HEK293 (cell line): Measurements from ENCODE around the gene NPNT.
A peak's percentile ranks its signal among the peaks of the same experiment; 100 is the strongest.

Source experiments
- CTCF ChIA-PET: fragments of 350-600 bp; formaldehyde crosslinking; extraction: SDS; loops from one replicate; lab custom pipeline; 2021; ENCODE audit warnings: antibody characterized with exemption; lab: Yijun Ruan, JAX
- POLR2A ChIA-PET: fragments of 300-600 bp; formaldehyde crosslinking; extraction: SDS; loops from one replicate; lab custom pipeline; 2020; ENCODE audit warnings: antibody characterized with exemption, inconsistent platforms; lab: Yijun Ruan, JAX
- H3K27ac ChIP-seq: fragments of 200-500 bp; sonication (Bioruptor generic); 2 replicates; pipeline ENCODE4 v1.5.1; 2014; ENCODE audit warnings: low read depth, low read length, control low read depth, inconsistent platforms; ENCODE audit errors: extremely low read depth
- H3K36me3 ChIP-seq, 2 experiments: fragments of 200-500 bp in 1 of 2; sonication (Bioruptor generic) in 1 of 2; 1 replicate in 1 of 2; 2 replicates in 1 of 2; pipeline ENCODE4 v1.5.1; 2014 to 2017; ENCODE audit warnings: inconsistent platforms in 2 of 2, low read length in 2 of 2; ENCODE audit not compliant: control insufficient read depth in 2 of 2, insufficient read depth in 1 of 2
- H3K4me1 ChIP-seq: fragments of 200-500 bp; sonication (Bioruptor generic); 2 replicates; pipeline ENCODE4 v1.5.1; 2014; ENCODE audit warnings: mild to moderate bottlenecking, low read length, inconsistent platforms; ENCODE audit not compliant: control insufficient read depth, insufficient read depth
- H3K4me3 ChIP-seq: 2 replicates; pipeline ENCODE4 v1.5.1; 2011; ENCODE audit warnings: low read depth, mild to moderate bottlenecking, control low read depth, low read length, moderate library complexity
- H3K9me3 ChIP-seq: fragments of 200-500 bp; sonication (Bioruptor generic); 2 replicates; pipeline ENCODE4 v1.5.1; 2014; ENCODE audit warnings: low read depth, low read length, inconsistent platforms; ENCODE audit not compliant: control insufficient read depth, insufficient read depth
- GLI4 ChIP-seq: fragments of 450-650 bp; formaldehyde crosslinking; IDR thresholded peaks from 2 replicates; pipeline ENCODE4 v1.5.1; 2016; ENCODE audit warnings: missing biosample characterization, missing genetic modification characterization
- MZF1 ChIP-seq: fragments of 450-650 bp; formaldehyde crosslinking; IDR thresholded peaks from 2 replicates; pipeline ENCODE4 v1.5.1; 2017; ENCODE audit warnings: missing biosample characterization, missing genetic modification characterization, borderline replicate concordance
- TRIM28 ChIP-seq: IDR thresholded peaks from 2 replicates; pipeline ENCODE4 v1.6.1; 2011; ENCODE audit warnings: low read length, control low read depth, borderline replicate concordance
- ZBTB7A ChIP-seq: fragments of 450-650 bp; formaldehyde crosslinking; IDR thresholded peaks from 2 replicates; pipeline ENCODE4 v1.5.1; 2016; ENCODE audit warnings: low read depth, missing biosample characterization, missing genetic modification characterization
- ZIC2 ChIP-seq: fragments of 450-650 bp; formaldehyde crosslinking; IDR thresholded peaks from 2 replicates; pipeline ENCODE4 v1.5.1; 2016; ENCODE audit warnings: missing biosample characterization, missing genetic modification characterization
- ZNF140 ChIP-seq: fragments of 450-650 bp; formaldehyde crosslinking; IDR thresholded peaks from 2 replicates; pipeline ENCODE4 v1.5.1; 2016; ENCODE audit warnings: missing biosample characterization, missing genetic modification characterization
- ZNF174 ChIP-seq: fragments of 450-650 bp; formaldehyde crosslinking; IDR thresholded peaks from 2 replicates; pipeline ENCODE4 v1.5.0; 2017; ENCODE audit warnings: missing biosample characterization, mild to moderate bottlenecking, missing genetic modification characterization
- ZNF239 ChIP-seq: fragments of 450-650 bp; formaldehyde crosslinking; IDR thresholded peaks from 2 replicates; pipeline ENCODE4 v1.5.1; 2016; ENCODE audit warnings: missing biosample characterization, missing genetic modification characterization
- ZNF274 ChIP-seq, 2 experiments: fragments of 200-500 bp in 1 of 2; fragments of 450-650 bp in 1 of 2; sonication (Bioruptor generic) in 1 of 2; formaldehyde crosslinking in 1 of 2; IDR thresholded peaks; 2 replicates each; pipeline versions ENCODE4 v1.5.1 to v1.6.1; 2014 to 2016; ENCODE audit warnings: borderline replicate concordance in 1 of 2, inconsistent platforms in 1 of 2, low read length in 1 of 2, missing biosample characterization in 1 of 2, missing genetic modification characterization in 1 of 2
- ZNF311 ChIP-seq: fragments of 450-650 bp; formaldehyde crosslinking; IDR thresholded peaks from 2 replicates; pipeline ENCODE4 v1.5.1; 2017; ENCODE audit warnings: missing biosample characterization, missing genetic modification characterization, borderline replicate concordance
- ZNF416 ChIP-seq: fragments of 450-650 bp; formaldehyde crosslinking; IDR thresholded peaks from 2 replicates; pipeline ENCODE4 v1.5.1; 2016; ENCODE audit warnings: missing biosample characterization, missing genetic modification characterization
- ZNF555 ChIP-seq: fragments of 450-650 bp; formaldehyde crosslinking; conservative IDR thresholded peaks from 2 replicates; pipeline ENCODE4 v1.5.1; 2017; ENCODE audit warnings: missing biosample characterization, mild to moderate bottlenecking, missing genetic modification characterization, inconsistent platforms
- ZNF558 ChIP-seq: fragments of 450-650 bp; formaldehyde crosslinking; IDR thresholded peaks from 2 replicates; pipeline ENCODE4 v1.5.1; 2016; ENCODE audit warnings: missing biosample characterization, missing genetic modification characterization
- ZNF560 ChIP-seq: fragments of 450-650 bp; formaldehyde crosslinking; IDR thresholded peaks from 2 replicates; pipeline ENCODE4 v1.5.1; 2017; ENCODE audit warnings: missing biosample characterization, missing genetic modification characterization, borderline replicate concordance
- ZNF626 ChIP-seq: fragments of 450-650 bp; sonication (Bioruptor Pico); formaldehyde crosslinking; IDR thresholded peaks from 2 replicates; pipeline ENCODE4 v1.5.1; 2018; ENCODE audit warnings: missing biosample characterization, missing genetic modification characterization, inconsistent platforms
- ZNF768 ChIP-seq: fragments of 450-650 bp; formaldehyde crosslinking; IDR thresholded peaks from 2 replicates; pipeline ENCODE4 v1.5.1; 2018; ENCODE audit warnings: missing biosample characterization, mild to moderate bottlenecking, missing genetic modification characterization
- ZNF843 ChIP-seq: fragments of 450-650 bp; formaldehyde crosslinking; IDR thresholded peaks from 2 replicates; pipeline ENCODE4 v1.5.1; 2016; ENCODE audit warnings: missing biosample characterization, missing genetic modification characterization
- TF ChIP-seq, protein P1 (sequence below): fragments of 450-650 bp; formaldehyde crosslinking; IDR thresholded peaks from 2 replicates; pipeline ENCODE4 v1.5.1; 2016; ENCODE audit warnings: missing biosample characterization, missing genetic modification characterization
- TF ChIP-seq, protein P2 (sequence below): fragments of 450-650 bp; formaldehyde crosslinking; IDR thresholded peaks from 2 replicates; pipeline ENCODE4 v1.5.1; 2016; ENCODE audit warnings: missing biosample characterization, missing genetic modification characterization

Gene NPNT

DNA sequence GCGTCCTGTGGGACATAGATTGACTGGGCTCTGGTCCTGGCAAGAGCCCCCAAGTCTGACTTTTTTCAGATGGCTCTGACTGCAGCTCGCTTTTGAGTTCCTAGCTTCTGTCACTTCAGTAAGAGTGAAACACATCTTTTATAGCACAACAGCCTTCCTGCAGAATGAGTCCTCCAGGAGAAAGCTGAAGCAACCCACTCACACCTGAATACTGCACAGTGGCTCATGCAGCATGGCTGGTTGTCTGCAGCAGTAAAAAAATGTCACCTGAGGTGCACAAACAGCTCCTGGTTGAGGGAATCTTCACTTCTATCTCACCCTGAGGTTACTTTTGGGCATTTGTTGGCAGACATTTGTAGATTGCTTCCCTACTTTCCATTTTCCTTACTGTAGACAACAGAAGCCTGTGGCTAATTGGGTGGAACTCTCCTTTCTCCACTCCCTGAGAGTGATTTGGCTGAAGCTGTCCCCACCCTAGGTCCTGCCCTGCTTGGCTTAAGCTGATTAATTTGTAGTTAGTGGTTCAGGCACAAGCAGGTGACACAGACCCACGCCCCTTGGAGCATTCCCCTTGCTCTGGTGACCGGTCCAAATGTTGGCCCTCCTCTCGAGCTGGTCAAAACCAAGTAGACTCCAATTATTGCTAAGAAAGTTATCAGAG, 99.7 kb downstream of the NPNT start:
- CTCF ChIA-PET: interaction anchor here (0.6 kb wide), 1 partner anchor 15 kb away, joined by 3 read pairs; no protein-coding TSS in a partner anchor
- no peak for TF ChIP-seq ZNF626 (tag by site-specific recombination)
- TF ChIP-seq ZBTB7A (tag by site-specific recombination): no peak
- H3K9me3 ChIP-seq: no peaks in the 10 kb centered on the region
- POLR2A ChIA-PET: no interaction called here
- H3K4me1 ChIP-seq: no peaks in the 10 kb centered on the region
- H3K27ac ChIP-seq: no peak overlapping the region
- no peak overlapping the region for H3K4me3 ChIP-seq
- H3K36me3 ChIP-seq: no peaks in the 10 kb centered on the region

DNA sequence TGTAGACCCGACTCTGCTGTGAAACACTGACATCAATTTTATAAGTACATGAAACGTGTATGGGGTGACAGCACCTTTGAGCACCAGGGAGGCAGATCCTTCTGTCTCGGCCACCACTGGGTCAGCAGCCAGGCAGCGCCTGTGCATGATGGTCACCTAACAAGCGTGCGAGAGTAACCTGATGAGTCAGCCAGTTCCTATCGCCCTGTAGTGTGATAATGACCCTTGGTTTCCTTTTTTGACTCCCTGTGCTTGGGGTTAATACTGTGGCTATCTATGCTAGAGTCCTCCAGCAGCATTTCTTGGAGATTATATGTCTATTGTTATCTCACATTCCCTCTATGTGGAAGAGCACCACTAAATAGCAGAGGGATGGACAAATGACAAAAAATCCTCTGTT, 101.6 kb downstream of the NPNT start:
- Histone ChIP-seq H3K36me3 (no peaks in the 10 kb centered on the region), H3K27ac (no peak overlapping the region), H3K4me1 (no peaks in the 10 kb centered on the region), H3K9me3 (no peaks in the 10 kb centered on the region), H3K4me3 (no peak overlapping the region)
- POLR2A ChIA-PET: no interaction called here
- TF ChIP-seq ZNF416: no peak
- no peak for TF ChIP-seq ZNF558
- 0 out of 2 replicates have a peak, but pooled peaks have one; percentile 33 for TF ChIP-seq TRIM28
- no peak for TF ChIP-seq ZNF768 (tag by site-specific recombination)
- CTCF ChIA-PET: no interaction called here

DNA sequence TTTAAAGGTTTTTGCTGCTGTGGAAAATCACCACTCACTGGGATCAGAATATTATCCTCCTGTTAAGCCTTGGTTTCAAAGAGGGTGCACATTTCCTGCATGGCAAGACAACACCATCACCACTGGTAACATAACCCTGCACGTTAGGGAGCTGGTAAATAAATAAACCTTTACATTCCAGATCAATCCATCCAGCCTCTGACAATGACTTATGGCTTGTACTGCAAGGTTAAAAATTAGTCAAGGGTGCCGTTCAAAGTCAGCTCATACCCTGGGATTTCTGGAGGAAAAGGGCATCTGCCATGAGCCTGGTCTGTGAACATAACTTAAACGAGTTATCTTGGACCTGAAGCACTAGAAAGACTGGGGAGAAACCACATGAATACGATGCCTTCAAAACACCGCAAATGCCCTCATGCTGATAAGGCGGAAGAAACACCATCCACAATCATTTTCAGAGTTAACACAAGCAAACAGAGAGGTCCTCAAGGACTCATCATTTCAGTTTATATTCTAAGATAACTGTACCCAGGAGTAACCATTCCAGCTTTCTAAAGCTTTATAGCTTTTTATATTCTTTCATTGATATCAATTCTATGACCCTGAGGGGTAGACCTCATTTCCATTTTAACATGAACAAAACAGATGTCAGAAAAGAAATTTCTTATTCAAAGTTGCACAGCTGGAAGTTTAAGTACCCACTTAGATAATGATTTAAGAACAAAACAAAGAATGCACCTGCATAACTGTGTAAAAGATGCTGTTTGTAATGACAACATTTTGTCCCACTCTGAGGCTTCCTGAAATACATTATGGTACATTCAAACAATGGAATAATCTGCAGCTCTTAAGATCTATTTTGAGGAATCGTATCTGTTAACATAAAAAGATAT, 103.1 kb downstream of the NPNT start:
- no peaks in the 10 kb centered on the region for H3K36me3 ChIP-seq
- H3K9me3 ChIP-seq: no peaks in the 10 kb centered on the region
- no peak overlapping the region for H3K4me3 ChIP-seq
- TF ChIP-seq ZNF555 (tag by site-specific recombination): no peak
- no peak for TF ChIP-seq ZNF140 (tag by site-specific recombination)
- no peak for TF ChIP-seq GLI4 (tag by site-specific recombination)
- TF ChIP-seq, protein P1, sequence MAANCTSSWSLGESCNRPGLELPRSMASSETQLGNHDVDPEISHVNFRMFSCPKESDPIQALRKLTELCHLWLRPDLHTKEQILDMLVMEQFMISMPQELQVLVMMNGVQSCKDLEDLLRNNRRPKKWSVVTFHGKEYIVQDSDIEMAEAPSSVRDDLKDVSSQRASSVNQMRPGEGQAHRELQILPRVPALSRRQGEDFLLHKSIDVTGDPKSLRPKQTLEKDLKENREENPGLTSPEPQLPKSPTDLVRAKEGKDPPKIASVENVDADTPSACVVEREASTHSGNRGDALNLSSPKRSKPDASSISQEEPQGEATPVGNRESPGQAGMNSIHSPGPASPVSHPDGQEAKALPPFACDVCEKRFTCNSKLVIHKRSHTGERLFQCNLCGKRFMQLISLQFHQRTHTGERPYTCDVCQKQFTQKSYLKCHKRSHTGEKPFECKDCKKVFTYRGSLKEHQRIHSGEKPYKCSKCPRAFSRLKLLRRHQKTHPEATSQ: no peak
- TF ChIP-seq, protein P2, sequence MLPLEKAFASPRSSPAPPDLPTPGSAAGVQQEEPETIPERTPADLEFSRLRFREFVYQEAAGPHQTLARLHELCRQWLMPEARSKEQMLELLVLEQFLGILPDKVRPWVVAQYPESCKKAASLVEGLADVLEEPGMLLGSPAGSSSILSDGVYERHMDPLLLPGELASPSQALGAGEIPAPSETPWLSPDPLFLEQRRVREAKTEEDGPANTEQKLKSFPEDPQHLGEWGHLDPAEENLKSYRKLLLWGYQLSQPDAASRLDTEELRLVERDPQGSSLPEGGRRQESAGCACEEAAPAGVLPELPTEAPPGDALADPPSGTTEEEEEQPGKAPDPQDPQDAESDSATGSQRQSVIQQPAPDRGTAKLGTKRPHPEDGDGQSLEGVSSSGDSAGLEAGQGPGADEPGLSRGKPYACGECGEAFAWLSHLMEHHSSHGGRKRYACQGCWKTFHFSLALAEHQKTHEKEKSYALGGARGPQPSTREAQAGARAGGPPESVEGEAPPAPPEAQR: no peak
- TF ChIP-seq ZNF843: no peak
- no peak for TF ChIP-seq ZNF239 (tag by site-specific recombination)
- TF ChIP-seq ZNF274 (IDR thresholded peaks at IDR 0.05; ENCODE audit: low read length): no peak
- no peak for TF ChIP-seq ZNF274 (tag by site-specific recombination; IDR thresholded peaks at IDR 0.05; ENCODE audit: borderline replicate concordance)
- TF ChIP-seq ZNF560: no peak
- TF ChIP-seq ZIC2 (tag by site-specific recombination): no peak
- TF ChIP-seq ZNF311 (tag by site-specific recombination): no peak
- no peak for TF ChIP-seq ZNF174 (tag by site-specific recombination)
- no peak for TF ChIP-seq MZF1 (tag by site-specific recombination)
- POLR2A ChIA-PET: no interaction called here
- CTCF ChIA-PET: interaction anchor here (0.6 kb wide), 1 partner anchor 198 kb away, joined by 3 read pairs; no protein-coding TSS in a partner anchor
- no peak overlapping the region for H3K27ac ChIP-seq
- no peaks in the 10 kb centered on the region for H3K4me1 ChIP-seq
